Vagina (tissue), 2 donors: ENCODE data around the gene MTUS2.

Experiments used
- POLR2A ChIP-seq, 2 donors: fragments of 450-650 bp; IDR thresholded peaks; one replicate each; pipeline ENCODE4 v1.6.1; 2017; ENCODE audit warnings: antibody characterized with exemption in 2 of 2, mild to moderate bottlenecking in 2 of 2, moderate library complexity in 2 of 2
- TF ChIP-seq, protein P1 (sequence below), 3 experiments: fragments of 450-650 bp in 2 of 3; fragments of 200-600 bp in 1 of 3; sonication (generic) in 1 of 3; IDR thresholded peaks; one replicate each; pipeline ENCODE4 v1.5.1; 2017 to 2019; ENCODE audit warnings: antibody characterized with exemption in 3 of 3, mild to moderate bottlenecking in 2 of 3, moderate library complexity in 2 of 3

DNA sequence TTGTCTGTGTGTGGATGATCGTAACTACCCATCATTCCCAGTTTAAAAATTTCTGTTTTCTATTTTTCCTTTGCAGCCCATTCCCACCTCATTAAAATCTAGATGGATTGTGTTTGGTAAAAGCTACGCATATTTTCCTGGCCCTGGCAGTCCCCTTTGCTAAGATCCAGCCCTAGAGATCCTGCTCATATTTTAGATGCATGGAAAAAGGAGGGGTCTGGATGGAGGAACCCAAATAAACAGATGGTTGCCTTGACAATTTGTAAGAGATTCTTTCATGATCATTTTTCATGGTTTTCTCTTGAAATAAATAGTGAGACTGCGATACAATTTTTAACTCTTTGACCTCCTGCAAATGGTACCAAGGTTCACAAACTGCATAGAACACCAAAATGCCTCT lies 601.0 kb downstream of the MTUS2 start:
- TF ChIP-seq, protein P1, sequence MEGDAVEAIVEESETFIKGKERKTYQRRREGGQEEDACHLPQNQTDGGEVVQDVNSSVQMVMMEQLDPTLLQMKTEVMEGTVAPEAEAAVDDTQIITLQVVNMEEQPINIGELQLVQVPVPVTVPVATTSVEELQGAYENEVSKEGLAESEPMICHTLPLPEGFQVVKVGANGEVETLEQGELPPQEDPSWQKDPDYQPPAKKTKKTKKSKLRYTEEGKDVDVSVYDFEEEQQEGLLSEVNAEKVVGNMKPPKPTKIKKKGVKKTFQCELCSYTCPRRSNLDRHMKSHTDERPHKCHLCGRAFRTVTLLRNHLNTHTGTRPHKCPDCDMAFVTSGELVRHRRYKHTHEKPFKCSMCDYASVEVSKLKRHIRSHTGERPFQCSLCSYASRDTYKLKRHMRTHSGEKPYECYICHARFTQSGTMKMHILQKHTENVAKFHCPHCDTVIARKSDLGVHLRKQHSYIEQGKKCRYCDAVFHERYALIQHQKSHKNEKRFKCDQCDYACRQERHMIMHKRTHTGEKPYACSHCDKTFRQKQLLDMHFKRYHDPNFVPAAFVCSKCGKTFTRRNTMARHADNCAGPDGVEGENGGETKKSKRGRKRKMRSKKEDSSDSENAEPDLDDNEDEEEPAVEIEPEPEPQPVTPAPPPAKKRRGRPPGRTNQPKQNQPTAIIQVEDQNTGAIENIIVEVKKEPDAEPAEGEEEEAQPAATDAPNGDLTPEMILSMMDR (IDR thresholded peaks at IDR 0.05), result no peak
- no peak for TF ChIP-seq POLR2A (IDR thresholded peaks at IDR 0.05)
